GM18511 (cell line): ENCODE data around the gene CMIP.

Experiments used
- ATAC-seq: cut with Tn5 transposase; IDR thresholded peaks from one replicate; pipeline ENCODE4 v1.9.1; 2021; ENCODE audit warnings: mild to moderate bottlenecking, moderate library complexity; ENCODE audit not compliant: unreplicated experiment

The CMIP gene

GRCh38 chr16:81646561-81646960 lies 202.0 kb downstream of the CMIP start:
- no peak for ATAC-seq

- ATAC-seq: no peak
These were observed 202.9 kb downstream of the CMIP start for GRCh38 chr16:81647527-81647926.

- ATAC-seq: no peak
These were observed 205.1 kb downstream of the CMIP start for GRCh38 chr16:81649561-81650184.

GRCh38 chr16:81650281-81650680 lies 205.7 kb downstream of the CMIP start:
- no peak for ATAC-seq

GRCh38 chr16:81650982-81651562 lies 206.5 kb downstream of the CMIP start:
- ATAC-seq: no peak

GRCh38 chr16:81651758-81652718 lies 207.4 kb downstream of the CMIP start:
- ATAC-seq: no peak

GRCh38 chr16:81652798-81653505 lies 208.3 kb downstream of the CMIP start:
- ATAC-seq: no peak

- ATAC-seq: no peak
These were observed 209.7 kb downstream of the CMIP start for GRCh38 chr16:81654346-81654745.

GRCh38 chr16:81655469-81656162 lies 211.0 kb downstream of the CMIP start:
- ATAC-seq: no peak

GRCh38 chr16:81657224-81657623 lies 212.6 kb downstream of the CMIP start:
- peak; percentile 54 for ATAC-seq

- ATAC-seq: no peak
These were observed 213.2 kb downstream of the CMIP start for GRCh38 chr16:81657781-81658180.

- ATAC-seq: no peak
These were observed 213.8 kb downstream of the CMIP start for GRCh38 chr16:81658373-81658772.

- ATAC-seq: no peak
These were observed 214.6 kb downstream of the CMIP start for GRCh38 chr16:81659249-81659648.

GRCh38 chr16:81661082-81661481 lies 216.5 kb downstream of the CMIP start:
- ATAC-seq: no peak

GRCh38 chr16:81664153-81664552 lies 219.5 kb downstream of the CMIP start:
- ATAC-seq: no peak

GRCh38 chr16:81665588-81665987 lies 221.0 kb downstream of the CMIP start:
- ATAC-seq: no peak

- ATAC-seq: no peak
These were observed 221.5 kb downstream of the CMIP start for GRCh38 chr16:81666113-81666512.

GRCh38 chr16:81668243-81669097 lies 223.9 kb downstream of the CMIP start:
- no peak for ATAC-seq

GRCh38 chr16:81669473-81670350 lies 225.1 kb downstream of the CMIP start:
- ATAC-seq: no peak
